ENCODE results near the gene ERC2.
"Not testable (repeated sequence)": the region's sequence is repeated elsewhere in the genome, so short reads cannot be mapped to it uniquely, and the experiment has no call there.

The ERC2 gene

GRCh38 chr3:56304069-56304468 lies 164.2 kb downstream of the ERC2 start:
- DNase-seq = no peak

DNA sequence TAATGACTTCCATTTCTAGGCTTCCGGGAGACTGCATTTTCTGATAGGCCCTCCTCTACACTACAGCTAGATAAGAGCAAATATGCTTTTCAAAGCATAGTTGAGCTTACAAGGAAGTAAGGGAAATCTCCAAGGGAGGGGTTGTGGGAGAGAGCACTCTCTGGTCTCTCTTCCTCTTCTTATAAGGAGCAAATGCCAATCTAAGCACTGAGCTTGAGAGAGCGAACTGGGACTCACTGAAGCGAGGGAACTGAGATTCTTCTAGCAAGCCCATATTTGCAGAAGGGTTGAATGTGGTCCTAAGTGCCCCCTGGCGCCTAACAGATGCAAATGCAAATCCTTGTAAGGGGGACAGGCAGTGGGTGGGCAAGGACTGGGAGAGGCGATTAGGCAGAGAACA lies 164.8 kb downstream of the ERC2 start:
- DNase-seq = peak; percentile 2 to 44

- DNase-seq = no peak
Measured at GRCh38 chr3:56302417-56302816, 165.8 kb downstream of the ERC2 start.

GRCh38 chr3:56297281-56297840 lies 170.9 kb downstream of the ERC2 start:
- no peak for DNase-seq

- DNase-seq = no peak
Measured at GRCh38 chr3:56296361-56296760, 171.9 kb downstream of the ERC2 start.

GRCh38 chr3:56295161-56295560 lies 173.1 kb downstream of the ERC2 start:
- DNase-seq = no peak

DNA sequence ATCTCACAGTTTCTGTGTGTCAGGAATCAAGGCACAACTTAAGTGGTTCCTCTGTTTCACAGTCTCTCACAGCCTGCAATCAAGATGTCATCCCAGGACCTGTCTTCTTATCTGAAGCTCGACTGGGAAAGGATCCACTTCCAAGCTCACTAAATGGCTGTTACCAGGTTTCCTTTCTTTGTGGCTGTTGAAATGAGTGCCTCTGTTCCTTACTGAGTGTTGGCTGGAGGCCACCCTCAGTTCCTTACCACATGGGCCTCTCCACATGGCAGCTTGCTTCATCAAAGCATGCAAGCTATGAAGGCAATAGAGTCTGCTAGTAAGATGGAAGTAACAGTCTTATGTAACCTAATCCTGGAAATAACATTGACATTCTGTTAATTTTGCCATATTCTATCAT lies 174.0 kb downstream of the ERC2 start:
- no peak for DNase-seq

DNA sequence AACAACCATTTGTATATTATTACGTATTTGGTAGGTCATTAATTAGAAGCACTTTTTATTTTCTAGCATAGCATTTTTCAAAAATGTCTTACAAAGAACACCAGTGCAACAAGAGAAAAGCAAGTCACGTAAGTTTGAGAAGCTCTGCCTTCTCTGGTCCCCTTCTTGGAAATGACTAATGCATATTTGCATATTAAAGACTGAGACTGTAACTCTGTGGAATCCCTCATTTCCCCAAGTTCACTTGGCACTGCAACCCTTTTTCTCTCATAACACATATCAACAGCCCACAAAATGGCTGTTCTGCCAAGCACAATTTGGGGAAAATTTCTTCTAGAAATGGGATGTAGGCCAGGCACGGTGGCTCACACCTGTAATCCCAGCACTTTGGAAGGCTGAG lies 176.3 kb downstream of the ERC2 start:
- DNase-seq = no peak

DNA sequence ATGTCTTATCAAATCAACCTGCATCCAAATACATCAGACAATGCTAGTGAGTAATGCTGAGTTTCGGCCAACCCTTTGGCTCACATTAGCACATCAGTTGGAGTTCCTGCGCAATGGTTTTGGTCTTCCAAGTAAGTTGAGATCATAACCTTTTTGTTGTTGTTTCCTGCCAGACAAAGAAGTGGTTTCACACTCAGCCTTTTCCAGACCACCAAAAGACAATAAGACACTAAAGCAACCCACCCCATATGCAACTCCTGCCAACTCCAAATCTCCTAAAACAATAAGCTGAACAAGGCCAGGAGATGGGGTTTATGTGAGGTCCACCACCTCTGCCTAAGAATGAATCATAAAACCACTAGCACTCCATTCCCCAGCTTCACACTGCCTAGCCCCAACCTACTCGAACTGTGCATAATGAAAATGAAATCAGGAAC lies 177.0 kb downstream of the ERC2 start:
- DNase-seq = no peak

GRCh38 chr3:56290374-56290773 lies 177.9 kb downstream of the ERC2 start:
- DNase-seq = no peak

DNA sequence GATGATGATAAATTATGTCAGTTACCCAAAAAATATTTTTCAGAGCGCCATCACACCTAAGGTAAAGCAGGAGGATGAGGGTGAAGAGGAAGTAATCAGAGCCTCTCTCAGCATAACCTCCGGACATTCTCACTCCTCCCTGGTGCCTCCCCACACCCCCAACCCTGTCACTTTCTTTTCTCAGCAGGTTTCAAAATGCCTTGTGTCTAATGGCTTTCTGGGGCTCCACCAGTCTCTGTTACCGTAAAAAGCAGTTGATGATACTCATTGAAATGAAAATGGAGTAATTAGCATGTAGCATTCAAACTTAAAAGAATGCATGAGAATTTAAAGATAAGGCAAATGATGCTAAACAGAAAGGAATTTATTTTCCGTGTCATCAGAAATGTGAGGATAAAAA lies 180.0 kb downstream of the ERC2 start:
- no peak for DNase-seq

GRCh38 chr3:56282341-56282740 lies 185.9 kb downstream of the ERC2 start:
- DNase-seq = no peak

GRCh38 chr3:56277236-56277635 lies 191.0 kb downstream of the ERC2 start:
- no peak for DNase-seq

GRCh38 chr3:56275120-56275519 lies 193.1 kb downstream of the ERC2 start:
- no peak for DNase-seq

GRCh38 chr3:56269755-56270535 lies 198.3 kb downstream of the ERC2 start:
- no peak for DNase-seq

- DNase-seq = no peak
Measured at GRCh38 chr3:56268616-56269383, 199.5 kb downstream of the ERC2 start.

DNA sequence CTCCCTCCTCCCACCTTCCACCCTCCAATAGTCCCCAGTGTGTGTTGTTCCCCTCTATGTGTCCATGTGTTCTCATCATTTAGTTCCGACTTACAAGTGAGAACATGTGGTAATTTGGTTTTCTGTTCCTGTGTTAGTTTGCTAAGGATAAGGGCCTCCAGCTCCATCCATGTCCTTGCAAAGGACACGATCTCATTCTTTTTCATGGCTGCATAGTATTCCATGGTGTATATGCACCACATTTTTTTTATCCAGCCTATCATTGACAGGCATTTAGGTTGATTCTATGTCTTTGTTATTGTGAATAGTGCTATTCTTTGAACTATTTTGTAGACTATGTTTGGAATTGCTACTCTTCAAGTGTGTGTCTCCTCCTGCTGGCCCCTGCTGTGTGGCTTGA lies 206.4 kb downstream of the ERC2 start:
- DNase-seq = not testable (repeated sequence)

GRCh38 chr3:56260262-56260661 lies 208.0 kb downstream of the ERC2 start:
- DNase-seq = no peak

DNA sequence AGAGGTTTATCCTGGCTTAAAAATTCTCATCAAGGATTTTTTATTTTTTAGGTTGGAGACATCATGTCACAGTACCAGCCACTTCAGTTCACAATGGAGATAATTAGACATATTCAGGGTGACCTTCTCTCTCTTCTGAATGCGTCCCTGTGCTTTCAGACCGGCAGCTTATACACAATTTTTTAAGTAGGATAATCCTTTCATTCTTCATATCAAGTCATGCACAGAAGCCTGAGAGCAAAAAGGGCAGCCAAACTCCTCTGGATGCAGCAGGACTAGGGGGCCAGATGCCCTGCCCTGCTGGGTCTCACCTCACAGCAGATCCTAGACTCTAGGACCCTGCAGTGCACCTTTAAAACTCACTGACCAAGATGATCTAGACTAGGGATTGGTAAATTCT lies 210.4 kb downstream of the ERC2 start:
- DNase-seq = no peak

GRCh38 chr3:56254835-56255234 lies 213.4 kb downstream of the ERC2 start:
- DNase-seq = no peak

- no peak for DNase-seq
Measured at GRCh38 chr3:56253941-56254665, 214.2 kb downstream of the ERC2 start.

DNA sequence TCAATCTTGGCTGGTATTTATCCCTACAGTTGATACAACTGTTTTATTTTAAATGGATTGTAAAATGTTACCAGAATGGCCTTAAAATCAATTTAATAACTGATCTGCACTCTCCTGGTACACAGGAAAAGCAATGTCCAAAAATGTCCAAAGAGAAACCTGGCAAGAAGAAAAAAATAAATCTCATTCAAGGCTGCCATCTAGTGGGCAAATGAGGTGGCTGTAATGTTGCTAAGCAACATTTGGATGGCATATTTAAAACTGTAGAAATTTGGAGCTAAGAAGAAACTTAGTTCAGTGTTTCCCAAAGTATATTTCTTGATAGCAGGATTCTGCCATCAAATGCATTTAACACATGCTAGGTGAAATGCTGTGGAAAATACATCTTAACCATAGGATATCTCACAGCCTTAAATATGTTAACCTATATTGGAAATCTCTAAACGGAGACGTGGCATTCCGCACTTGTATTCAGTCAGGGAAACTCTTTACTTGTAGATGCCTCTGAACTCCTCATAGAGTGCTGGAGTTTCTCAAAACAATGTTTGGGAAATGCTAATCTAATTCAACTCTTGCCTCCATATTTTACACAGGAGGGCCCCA lies 216.8 kb downstream of the ERC2 start:
- peak; percentile 9 to 71 for DNase-seq

GRCh38 chr3:56248021-56248420 lies 220.2 kb downstream of the ERC2 start:
- DNase-seq = no peak

All from hippocampal formation (tissue), 2 donors.